GM19099 (cell line): ENCODE results near the gene PPP1R27.

ENCODE experiments used
- POLR2A ChIP-seq: IDR thresholded peaks from 3 replicates; pipeline ENCODE4 v1.6.1; 2011; ENCODE audit warnings: low read depth; ENCODE audit not compliant: insufficient read length; ENCODE audit errors: extremely low read depth

The PPP1R27 gene

GRCh38 chr17:81837641-81838040, 2.8 kb upstream of the PPP1R27 start:
- no peak for TF ChIP-seq POLR2A

DNA sequence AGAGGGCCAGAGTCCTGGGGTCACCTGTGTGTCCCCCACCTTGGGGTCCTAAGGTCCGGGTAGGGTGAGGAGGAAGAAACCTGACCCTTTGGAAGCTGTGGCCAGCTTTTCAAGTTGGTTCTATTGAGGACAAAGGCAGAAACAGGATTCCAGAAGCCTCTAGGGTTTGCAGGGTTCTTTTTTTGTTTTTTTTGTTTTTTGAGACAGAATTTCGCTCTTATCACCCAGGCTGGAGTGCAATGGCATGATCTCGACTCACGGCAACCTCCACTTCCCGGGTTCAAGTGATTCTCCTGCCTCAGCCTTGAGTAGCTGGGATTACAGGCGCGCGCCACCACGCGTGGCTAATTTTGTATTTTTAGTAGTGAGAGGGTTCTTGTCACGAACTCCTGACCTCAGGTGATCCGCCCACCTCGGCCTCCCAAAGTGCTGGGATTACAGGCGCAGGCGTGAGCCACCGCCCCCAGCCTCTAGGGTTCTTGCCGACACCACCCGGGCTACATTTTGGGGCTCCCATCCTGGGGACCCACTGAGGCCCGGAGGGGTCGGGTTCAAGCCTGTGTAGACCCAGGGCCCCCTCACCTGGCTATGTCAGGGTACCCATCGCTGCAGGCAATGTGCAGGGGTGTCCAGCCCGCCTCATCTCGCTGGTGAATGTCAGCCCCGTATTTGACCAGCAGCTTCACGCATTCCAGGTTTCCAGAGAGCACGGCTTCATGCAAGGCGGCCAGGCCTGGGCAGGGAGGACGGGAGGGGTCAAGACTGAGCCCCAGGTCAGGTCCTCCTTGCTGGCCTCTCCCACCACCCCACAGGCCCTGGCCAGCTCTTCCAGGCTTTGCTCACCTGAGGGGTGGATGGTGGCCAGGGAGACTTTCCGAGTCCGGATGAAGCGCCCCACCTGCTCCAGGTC, 674 bp downstream of the PPP1R27 start:
- no peak for TF ChIP-seq POLR2A

GRCh38 chr17:81833160-81833920, 1.5 kb downstream of the PPP1R27 start, which contains the start of gene MCRIP1:
Gene MCRIP1 (minus strand): TSS chr17:81833291. CDS start chr17:81824506, 8,785 bp downstream.
- TF ChIP-seq POLR2A, result peak; percentile 85

DNA sequence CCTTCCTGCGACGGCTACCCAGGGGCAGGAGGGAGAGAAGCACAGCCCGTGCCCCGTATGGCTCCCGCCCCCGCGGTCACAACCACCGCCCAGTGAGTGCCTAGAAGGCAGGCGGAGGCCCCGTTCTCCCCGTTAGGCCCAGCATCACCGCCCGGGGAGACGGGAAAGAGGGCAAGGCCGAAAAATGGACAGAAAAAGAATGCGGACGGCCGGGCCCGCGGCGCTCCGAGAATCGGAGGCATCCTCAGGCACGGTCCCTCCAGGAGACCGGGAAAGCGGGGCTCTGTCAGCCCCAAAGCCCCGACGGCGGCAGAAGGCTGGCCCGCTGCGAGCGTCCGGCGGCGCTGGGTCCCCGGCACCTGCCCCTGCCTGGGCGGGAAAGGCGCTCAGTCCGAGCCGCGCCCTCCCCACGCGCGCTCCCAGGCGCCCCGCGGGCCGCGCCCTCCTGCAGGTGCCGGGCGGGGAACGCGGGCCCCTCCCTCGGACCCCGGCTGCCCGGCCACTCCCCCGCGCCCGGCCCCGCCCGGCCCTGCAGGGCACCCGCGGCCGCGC, 2.2 kb downstream of the PPP1R27 start:
- no peak for TF ChIP-seq POLR2A

DNA sequence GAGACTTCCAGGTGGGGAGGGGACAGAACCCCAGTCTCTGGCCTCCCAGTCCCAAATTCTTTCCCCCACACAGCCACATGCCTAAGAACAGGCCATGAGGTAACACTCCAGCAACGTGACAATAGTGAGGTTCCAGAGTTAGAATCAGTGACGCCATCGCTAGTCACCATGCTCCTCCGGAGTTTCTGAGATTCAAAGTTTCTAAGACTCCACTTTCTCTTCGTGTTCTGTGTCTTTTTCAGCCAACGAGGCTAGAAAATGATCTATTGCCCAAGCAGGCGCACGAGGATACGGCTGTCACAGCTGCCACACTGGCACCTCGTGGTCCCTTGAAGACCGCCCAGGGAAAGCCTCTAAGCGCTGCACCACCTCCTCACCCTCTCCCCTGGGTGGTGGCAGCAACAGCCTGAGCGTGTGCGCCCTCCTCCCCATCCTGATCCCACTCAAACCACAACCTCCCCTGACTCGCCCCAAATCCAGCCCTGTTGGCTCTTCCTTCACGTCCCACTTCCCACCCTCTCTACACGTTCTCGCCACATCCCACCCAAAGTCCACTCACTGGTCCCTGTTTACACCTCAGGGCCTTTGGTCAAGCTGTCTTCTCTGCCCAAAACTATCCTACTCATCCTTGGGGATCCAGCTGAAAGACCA, 2.8 kb downstream of the PPP1R27 start:
- peak; percentile 9 for TF ChIP-seq POLR2A

DNA sequence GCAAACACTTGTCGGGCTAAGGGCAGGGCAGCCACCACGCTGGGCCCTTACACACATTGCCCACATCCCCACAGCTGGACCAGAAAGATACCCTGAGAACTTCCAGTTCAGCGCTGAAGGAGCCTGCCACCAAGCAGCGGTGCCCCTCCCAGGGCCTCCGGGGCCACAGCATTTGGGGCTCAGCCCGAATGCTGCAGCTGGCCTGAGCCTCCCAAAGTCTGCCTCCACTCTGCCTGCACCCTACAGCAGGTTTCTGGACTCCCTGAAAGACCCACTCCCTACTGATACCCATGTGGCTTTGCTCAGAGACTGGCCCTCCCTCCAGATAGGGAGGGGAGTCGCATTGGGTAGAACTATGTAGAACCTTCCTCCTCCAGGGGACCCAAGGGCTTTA, 3.3 kb downstream of the PPP1R27 start:
- no peak for TF ChIP-seq POLR2A

DNA sequence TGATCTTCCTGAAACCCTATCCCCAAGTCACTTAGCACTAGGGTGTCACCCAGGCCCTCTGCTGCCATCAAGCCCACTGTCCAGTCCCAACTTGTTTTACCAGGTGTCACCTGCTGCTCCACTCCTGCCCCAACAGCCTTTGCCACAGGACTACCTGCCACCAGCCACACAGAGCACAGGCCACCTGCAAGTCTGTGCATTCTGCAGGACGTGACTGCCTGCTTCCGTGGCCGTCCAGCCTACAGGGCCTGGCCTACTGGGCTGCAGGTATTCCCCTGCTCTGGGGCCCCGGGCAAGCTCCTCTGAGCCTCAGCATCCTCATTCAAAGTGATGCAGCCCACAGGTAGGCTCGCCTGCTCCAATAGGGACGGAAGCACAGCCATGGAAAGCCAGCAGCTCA, 5.0 kb downstream of the PPP1R27 start:
- no peak for TF ChIP-seq POLR2A

- TF ChIP-seq POLR2A, result no peak
Observed at GRCh38 chr17:81828656-81829055, 6.2 kb downstream of the PPP1R27 start.

DNA sequence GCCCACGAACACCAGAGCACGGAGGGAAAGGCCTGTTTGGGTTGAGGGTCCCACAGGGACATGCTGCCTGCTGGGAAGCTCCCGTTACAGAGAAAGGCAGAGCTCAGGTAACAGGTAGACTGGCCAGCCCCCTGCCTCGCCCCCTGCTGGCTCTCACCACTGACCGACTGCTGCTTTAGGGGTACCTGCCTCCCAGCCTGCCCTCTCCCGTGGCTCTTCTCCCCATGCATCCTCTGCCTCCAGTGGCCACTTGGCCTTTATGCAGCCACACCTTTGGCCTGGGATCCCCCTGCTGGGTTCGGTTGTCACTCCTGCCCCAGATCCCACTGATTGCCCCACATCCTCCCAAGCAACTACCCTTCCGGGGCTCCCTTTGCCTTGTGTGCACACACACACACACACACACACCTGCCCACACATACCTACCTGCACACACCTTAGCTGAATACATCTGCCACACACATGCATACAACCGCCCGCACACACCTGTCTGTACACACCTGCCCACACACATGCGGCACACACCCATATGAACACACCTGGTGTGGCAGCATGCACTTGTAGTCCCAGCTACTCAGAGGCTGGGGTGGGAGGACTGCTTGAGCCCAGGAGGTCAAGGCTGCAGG, 8.9 kb downstream of the PPP1R27 start:
- no peak for TF ChIP-seq POLR2A

DNA sequence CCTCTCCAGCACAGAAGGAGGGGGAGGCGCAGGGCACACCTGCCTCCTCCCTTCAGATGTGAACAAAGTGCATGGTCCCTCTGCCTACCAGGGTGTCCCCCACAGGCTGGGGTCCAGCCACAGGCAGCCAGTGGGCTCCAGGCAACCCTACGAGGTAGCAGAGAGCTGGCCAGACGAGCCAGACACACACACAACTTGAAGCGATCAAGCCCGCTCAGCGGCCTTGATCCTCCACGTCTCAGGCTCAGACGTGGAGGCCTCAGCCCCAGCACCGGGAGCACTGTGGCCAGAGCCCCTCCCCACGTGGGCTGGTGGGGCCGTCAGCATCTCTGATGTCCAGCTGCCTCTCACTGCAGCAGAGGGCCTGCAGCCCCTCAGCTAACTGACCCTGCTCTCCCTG, 10.3 kb downstream of the PPP1R27 start:
- no peak for TF ChIP-seq POLR2A

DNA sequence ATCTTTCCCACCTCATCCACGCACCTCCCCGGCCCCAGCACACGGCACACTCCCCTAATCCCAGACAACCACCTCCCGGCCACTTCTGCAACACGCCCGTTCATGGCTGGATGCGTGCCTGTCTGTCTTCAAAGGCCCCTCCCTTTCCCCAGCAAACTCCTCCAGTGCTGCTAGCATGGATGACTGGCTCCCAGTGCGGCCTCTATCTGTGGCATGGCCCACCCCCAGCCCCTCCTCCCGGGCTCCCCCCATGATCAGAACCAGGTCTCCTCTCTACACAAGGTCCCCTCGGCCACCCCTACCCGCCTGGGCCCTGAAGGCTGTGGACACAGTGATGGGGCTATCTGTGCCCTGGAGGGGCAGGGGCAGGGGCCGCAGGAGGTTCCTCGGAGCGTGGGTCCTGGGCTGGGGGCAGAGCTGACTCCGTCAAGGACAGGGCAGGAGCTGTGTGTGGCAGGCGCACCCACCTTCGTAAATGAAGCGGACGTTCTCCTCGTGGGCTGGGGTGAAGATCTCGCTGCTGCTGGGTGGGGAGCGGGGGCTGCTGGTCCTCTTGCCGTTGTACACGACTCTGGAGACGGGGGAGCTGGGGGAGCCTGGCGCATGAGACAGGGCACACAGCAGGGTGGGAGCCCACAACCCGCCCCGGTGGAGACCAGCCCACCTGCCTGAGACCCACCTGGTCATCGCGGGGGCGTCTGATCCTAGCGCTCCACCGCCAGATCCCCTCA, 10.9 kb downstream of the PPP1R27 start:
- no peak for TF ChIP-seq POLR2A

GRCh38 chr17:81822996-81823819, 11.6 kb downstream of the PPP1R27 start:
- TF ChIP-seq POLR2A, result no peak

GRCh38 chr17:81822312-81822637, 12.6 kb downstream of the PPP1R27 start:
- no peak for TF ChIP-seq POLR2A
